HepG2 (cell line): ENCODE data around the gene ZBTB18. TPM values are rescaled to one million over a fixed set of nuclear protein-coding genes. Genes with fewer than 3 reads are reported as not detected.

ENCODE experiments used
- ATF6 ChIP-seq: sonication (generic); formaldehyde crosslinking; conservative IDR thresholded peaks from 2 replicates; pipeline ENCODE4 v1.4.0; 2020; ENCODE audit warnings: missing genetic modification reagents
- BORCS8-MEF2B ChIP-seq: sonication (generic); formaldehyde crosslinking; IDR thresholded peaks from 2 replicates; pipeline ENCODE4 v1.8.0; 2022; ENCODE audit warnings: mild to moderate bottlenecking, missing genetic modification reagents
- CCDC6 ChIP-seq: sonication (generic); formaldehyde crosslinking; IDR thresholded peaks from 2 replicates; pipeline ENCODE4 v1.8.1; 2022; ENCODE audit warnings: mild to moderate bottlenecking, missing genetic modification reagents, moderate library complexity
- CENPT ChIP-seq: sonication (generic); formaldehyde crosslinking; IDR thresholded peaks from 2 replicates; pipeline ENCODE4 v1.8.0; 2022; ENCODE audit warnings: low read depth, mild to moderate bottlenecking, moderate library complexity, missing genetic modification reagents
- HNRNPK ChIP-seq: fragments of 200-400 bp; formaldehyde crosslinking; IDR thresholded peaks from 2 replicates; pipeline ENCODE4 v1.6.1; 2018; ENCODE audit warnings: low read length, low read depth, moderate library complexity, mild to moderate bottlenecking; ENCODE audit not compliant: poor library complexity, severe bottlenecking
- JUND ChIP-seq: sonication (generic); formaldehyde crosslinking; IDR thresholded peaks from 2 replicates; pipeline ENCODE4 v1.8.0; 2022; ENCODE audit warnings: mild to moderate bottlenecking, missing genetic modification reagents
- MXD4 ChIP-seq: IDR thresholded peaks from 2 replicates; pipeline ENCODE4 v1.6.1; 2016; ENCODE audit warnings: mild to moderate bottlenecking, missing biosample characterization, missing genetic modification reagents
- PAWR ChIP-seq: sonication (generic); formaldehyde crosslinking; IDR thresholded peaks from 2 replicates; pipeline ENCODE4 v1.4.0; 2020; ENCODE audit warnings: missing genetic modification reagents, mild to moderate bottlenecking, borderline replicate concordance
- PHB2 ChIP-seq: fragments of 450-650 bp; IDR thresholded peaks from 2 replicates; pipeline ENCODE4 v1.6.1; 2018; ENCODE audit not compliant: partially characterized antibody
- POLR2A ChIP-seq, 2 experiments: IDR thresholded peaks; 2 replicates each; pipeline ENCODE4 v1.6.1; 2011; ENCODE audit warnings: low read depth in 2 of 2, low read length in 2 of 2, mild to moderate bottlenecking in 1 of 2, moderate library complexity in 1 of 2; ENCODE audit not compliant: insufficient read depth in 1 of 2
- SPEN ChIP-seq: sonication (generic); formaldehyde crosslinking; IDR thresholded peaks from 2 replicates; pipeline ENCODE4 v1.5.1; 2020; ENCODE audit warnings: low read depth, mild to moderate bottlenecking, missing genetic modification reagents
- SYNCRIP ChIP-seq: fragments of 200-400 bp; formaldehyde crosslinking; IDR thresholded peaks from 2 replicates; pipeline ENCODE4 v1.6.1; 2018; ENCODE audit warnings: mild to moderate bottlenecking, low read depth, low read length; ENCODE audit not compliant: insufficient read depth
- TOPORS ChIP-seq: sonication (generic); formaldehyde crosslinking; IDR thresholded peaks from 2 replicates; pipeline ENCODE4 v1.8.0; 2023; ENCODE audit warnings: mild to moderate bottlenecking, missing genetic modification reagents
- ZNF180 ChIP-seq: sonication (generic); formaldehyde crosslinking; IDR thresholded peaks from 2 replicates; pipeline ENCODE4 v1.4.0; 2020; ENCODE audit warnings: low read depth, missing genetic modification reagents, borderline replicate concordance
- ZNF383 ChIP-seq: sonication (generic); formaldehyde crosslinking; IDR thresholded peaks from 2 replicates; pipeline ENCODE4 v1.4.0; 2020; ENCODE audit warnings: missing genetic modification reagents, mild to moderate bottlenecking, borderline replicate concordance
- ZNF574 ChIP-seq: sonication (generic); formaldehyde crosslinking; IDR thresholded peaks from 2 replicates; pipeline ENCODE4 v1.4.0; 2020; ENCODE audit warnings: missing genetic modification reagents
- ZNF619 ChIP-seq: sonication (generic); formaldehyde crosslinking; IDR thresholded peaks from 2 replicates; pipeline ENCODE4 v1.4.0; 2020; ENCODE audit warnings: mild to moderate bottlenecking, missing genetic modification reagents
- ZNF761 ChIP-seq: sonication (generic); formaldehyde crosslinking; conservative IDR thresholded peaks from 2 replicates; pipeline ENCODE4 v1.4.0; 2020; ENCODE audit warnings: mild to moderate bottlenecking, missing genetic modification reagents
- ZNF782 ChIP-seq: sonication (generic); formaldehyde crosslinking; IDR thresholded peaks from 2 replicates; pipeline ENCODE4 v1.4.0; 2020; ENCODE audit warnings: missing genetic modification reagents, mild to moderate bottlenecking, borderline replicate concordance
- ZNF883 ChIP-seq: sonication (generic); formaldehyde crosslinking; IDR thresholded peaks from 2 replicates; pipeline ENCODE4 v1.5.1; 2020; ENCODE audit warnings: mild to moderate bottlenecking, missing genetic modification reagents; ENCODE audit errors: not compliant biosample characterization
- polyA plus RNA-seq, 8 experiments: library from polyadenylated mRNA; depleted of rRNA in 3 of 8; stranded (reverse) in 7 of 8; unstranded in 1 of 8; fragments of >200 nt; fragmentation: Illumina TruSeq in 4 of 8; extraction: Trizol in 4 of 8; gene quantifications; 2 replicates each; pipeline versions ENCODE4 v1.2.1 to v1.2.3, GENCODE V29; 2011 to 2016; ENCODE audit warnings: low read depth in 4 of 8, missing spikeins in 1 of 8, mixed read lengths in 1 of 8; ENCODE audit not compliant: insufficient read depth in 1 of 8
- total RNA-seq, 5 experiments: library from RNA; depleted of rRNA; stranded (reverse); fragments of >200 nt; fragmentation: Illumina TruSeq; extraction: Trizol; gene quantifications; 2 replicates each; pipeline ENCODE4 v1.2.3, GENCODE V29; 2016; ENCODE audit warnings: low read depth in 1 of 5
- TF ChIP-seq, protein P1 (sequence below): sonication (generic); formaldehyde crosslinking; IDR thresholded peaks from 2 replicates; pipeline ENCODE4 v1.5.1; 2020; ENCODE audit warnings: missing genetic modification reagents, mild to moderate bottlenecking, borderline replicate concordance
- TF ChIP-seq, protein P2 (sequence below), 2 experiments: fragments of 450-650 bp in 1 of 2; sonication (generic) in 1 of 2; formaldehyde crosslinking; IDR thresholded peaks; 2 replicates each; pipeline versions ENCODE4 v1.5.0 to v1.8.0; 2020 to 2022; ENCODE audit warnings: mild to moderate bottlenecking in 1 of 2, missing genetic modification reagents in 1 of 2

ZBTB18 gene
- total and polyA plus RNA-seq, 2 of the 13 experiments (the other 11 are each of a cell fraction or from before 2014, with no cell fraction given), result 3.1 to 4.3 TPM

GRCh38 chr1:244047621-244048255 lies 3.3 kb upstream of the ZBTB18 start (continued):
- peak; percentile 86 for TF ChIP-seq ZNF883 (CRISPR knock-in tag)
- TF ChIP-seq BORCS8-MEF2B (CRISPR knock-in tag), result peak; percentile 42; the same call in 1 of the 2 replicates
- TF ChIP-seq ATF6 (CRISPR knock-in tag), result no peak
- TF ChIP-seq PAWR (CRISPR knock-in tag), result no peak
- 0 out of 2 replicates have a peak, but pooled peaks have one; percentile 32 for TF ChIP-seq MXD4 (CRISPR knock-in tag)
- TF ChIP-seq HNRNPK, result no peak
- TF ChIP-seq SYNCRIP, result no peak
- TF ChIP-seq CENPT, result no peak
- 0 out of 2 replicates have a peak, but pooled peaks have one; percentile 17 for TF ChIP-seq JUND (CRISPR knock-in tag)
- TF ChIP-seq ZNF761, result no peak
- peak; percentile 68; the same call in 1 of the 2 replicates for TF ChIP-seq SPEN (CRISPR knock-in tag)
- TF ChIP-seq ZNF619 (CRISPR knock-in tag), result no peak
- TF ChIP-seq, protein P1, sequence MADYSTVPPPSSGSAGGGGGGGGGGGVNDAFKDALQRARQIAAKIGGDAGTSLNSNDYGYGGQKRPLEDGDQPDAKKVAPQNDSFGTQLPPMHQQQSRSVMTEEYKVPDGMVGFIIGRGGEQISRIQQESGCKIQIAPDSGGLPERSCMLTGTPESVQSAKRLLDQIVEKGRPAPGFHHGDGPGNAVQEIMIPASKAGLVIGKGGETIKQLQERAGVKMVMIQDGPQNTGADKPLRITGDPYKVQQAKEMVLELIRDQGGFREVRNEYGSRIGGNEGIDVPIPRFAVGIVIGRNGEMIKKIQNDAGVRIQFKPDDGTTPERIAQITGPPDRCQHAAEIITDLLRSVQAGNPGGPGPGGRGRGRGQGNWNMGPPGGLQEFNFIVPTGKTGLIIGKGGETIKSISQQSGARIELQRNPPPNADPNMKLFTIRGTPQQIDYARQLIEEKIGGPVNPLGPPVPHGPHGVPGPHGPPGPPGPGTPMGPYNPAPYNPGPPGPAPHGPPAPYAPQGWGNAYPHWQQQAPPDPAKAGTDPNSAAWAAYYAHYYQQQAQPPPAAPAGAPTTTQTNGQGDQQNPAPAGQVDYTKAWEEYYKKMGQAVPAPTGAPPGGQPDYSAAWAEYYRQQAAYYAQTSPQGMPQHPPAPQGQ, result no peak
- TF ChIP-seq ZNF383, result no peak
- TF ChIP-seq CCDC6 (CRISPR knock-in tag), result 0 out of 2 replicates have a peak, but pooled peaks have one; percentile 47
- peak; percentile 67 to 77 for TF ChIP-seq POLR2A (IDR thresholded peaks at IDR 0.05; ENCODE audit: insufficient read depth in 1 of 2, low read depth in 2 of 2, low read length in 2 of 2)
- TF ChIP-seq, protein P2, sequence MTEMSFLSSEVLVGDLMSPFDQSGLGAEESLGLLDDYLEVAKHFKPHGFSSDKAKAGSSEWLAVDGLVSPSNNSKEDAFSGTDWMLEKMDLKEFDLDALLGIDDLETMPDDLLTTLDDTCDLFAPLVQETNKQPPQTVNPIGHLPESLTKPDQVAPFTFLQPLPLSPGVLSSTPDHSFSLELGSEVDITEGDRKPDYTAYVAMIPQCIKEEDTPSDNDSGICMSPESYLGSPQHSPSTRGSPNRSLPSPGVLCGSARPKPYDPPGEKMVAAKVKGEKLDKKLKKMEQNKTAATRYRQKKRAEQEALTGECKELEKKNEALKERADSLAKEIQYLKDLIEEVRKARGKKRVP (CRISPR knock-in tag; IDR thresholded peaks at IDR 0.05), result peak in 1 of 2 experiments; percentile 70; a peak in 2 of 4 replicates
- TF ChIP-seq ZNF180 (CRISPR knock-in tag), result no peak
- no peak for TF ChIP-seq TOPORS (CRISPR knock-in tag)
- TF ChIP-seq ZNF574 (CRISPR knock-in tag), result peak; percentile 46; the same call in 1 of the 2 replicates
- no peak for TF ChIP-seq PHB2
- peak; percentile 68; the same call in 1 of the 2 replicates for TF ChIP-seq ZNF782 (CRISPR knock-in tag)
